Measurements from ENCODE around the gene PPP2R3A.

PPP2R3A gene

GRCh38 chr3:136022529-136023263, 57.2 kb downstream of the PPP2R3A start:
- DNase-seq (ENCODE audit: low read depth), result no peak

- DNase-seq (ENCODE audit: low read depth), result peak; percentile 15
Observed at GRCh38 chr3:136023264-136023978, 57.9 kb downstream of the PPP2R3A start.

DNA sequence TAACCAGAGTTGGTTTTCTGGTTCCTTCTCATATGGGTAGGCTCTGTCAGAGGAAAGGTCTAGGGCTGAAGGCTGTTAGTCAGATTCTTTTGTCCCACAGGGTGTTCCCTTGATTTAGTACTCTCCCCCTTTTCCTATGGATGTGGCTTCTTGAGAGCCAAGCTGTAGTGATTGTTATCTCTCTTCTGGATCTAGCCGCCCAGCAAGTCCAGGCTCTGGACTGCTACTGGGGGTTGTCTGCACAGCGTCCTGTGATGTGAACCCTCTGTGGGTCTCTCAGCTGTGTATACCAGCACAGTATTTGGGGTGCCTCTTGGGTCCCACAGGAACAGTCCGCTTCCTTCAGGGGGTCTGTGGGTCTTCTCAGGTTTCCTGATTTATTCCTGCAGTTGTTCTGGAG, 70.8 kb downstream of the PPP2R3A start:
- DNase-seq (ENCODE audit: low read depth), result no peak

DNA sequence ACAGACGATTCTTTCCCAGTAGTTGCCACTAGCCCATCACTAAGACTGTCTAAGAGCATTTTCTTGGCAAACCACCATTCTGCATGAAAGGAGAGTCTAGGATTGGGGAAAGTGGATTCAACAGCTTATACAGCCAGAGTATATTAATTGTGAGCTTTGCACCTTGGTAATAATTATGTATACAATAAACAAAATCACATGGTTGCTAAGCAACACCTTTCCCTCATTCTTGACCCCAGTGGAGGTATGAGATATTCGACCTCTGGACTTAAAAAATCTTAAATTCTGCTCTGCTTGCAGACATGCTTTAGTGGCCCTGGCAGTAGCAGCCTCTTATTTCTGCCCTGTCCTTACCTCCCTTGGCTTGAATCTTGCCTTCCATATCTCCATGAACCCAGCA, 73.1 kb downstream of the PPP2R3A start:
- DNase-seq (ENCODE audit: low read depth), result no peak

GRCh38 chr3:136042608-136043221, 77.2 kb downstream of the PPP2R3A start:
- peak; percentile 69 for DNase-seq (ENCODE audit: low read depth)

DNA sequence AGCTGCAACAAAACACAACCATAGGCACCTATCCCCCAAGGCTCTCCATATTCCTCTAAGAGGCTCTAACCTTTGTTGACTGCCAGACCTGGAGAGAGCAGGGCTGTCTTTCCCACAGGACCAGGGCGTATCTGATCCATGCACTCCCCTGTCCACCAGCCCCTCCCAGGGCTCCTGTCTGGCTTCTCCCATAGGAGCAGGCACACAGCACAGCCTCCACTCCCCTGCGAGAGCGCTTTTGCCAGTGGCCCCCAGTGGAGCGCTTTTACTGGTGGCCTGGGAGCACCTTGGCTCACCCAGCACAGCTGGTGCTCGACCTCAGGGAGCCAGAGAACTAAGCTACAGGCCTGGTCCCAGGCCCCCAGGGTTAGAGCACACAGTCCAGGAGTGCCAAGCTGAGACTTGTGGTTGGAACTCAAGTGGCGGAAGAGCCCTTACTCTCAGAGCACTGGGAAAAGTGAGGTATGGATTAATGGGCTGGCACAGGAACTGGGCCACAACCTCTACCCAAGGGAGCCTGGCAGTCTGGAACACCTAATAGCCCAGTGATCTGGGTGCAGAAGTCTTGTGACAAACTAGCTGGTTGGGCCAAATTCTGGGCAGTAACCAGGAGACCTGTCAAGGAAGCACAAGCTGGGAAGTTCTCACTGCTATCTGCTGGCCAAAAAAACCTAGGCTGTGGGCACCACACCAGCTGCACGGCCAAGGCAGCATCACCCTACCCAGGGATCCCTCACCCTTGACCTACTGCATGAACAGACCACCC, 79.6 kb downstream of the PPP2R3A start:
- no peak for DNase-seq (ENCODE audit: low read depth)

DNA sequence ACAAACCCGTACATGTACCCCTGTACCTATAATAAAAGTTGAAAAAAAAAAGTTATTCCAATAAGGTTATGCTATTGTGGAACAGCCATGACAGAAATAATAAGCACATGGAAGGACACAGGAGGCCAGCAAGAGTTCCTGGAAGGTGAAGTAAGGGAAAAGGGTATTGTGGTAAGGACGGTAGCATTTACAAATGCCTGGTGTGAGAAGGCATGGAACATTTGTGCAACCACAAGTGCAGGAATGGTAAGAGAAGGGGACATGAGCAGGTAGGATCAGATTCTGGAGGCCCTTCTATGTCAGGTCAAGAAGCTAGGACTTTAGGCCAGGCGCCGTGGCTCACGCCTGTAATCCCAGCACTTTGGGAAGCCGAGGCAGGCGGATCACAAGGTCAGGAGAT, 82.5 kb downstream of the PPP2R3A start:
- no peak for DNase-seq (ENCODE audit: low read depth)

DNA sequence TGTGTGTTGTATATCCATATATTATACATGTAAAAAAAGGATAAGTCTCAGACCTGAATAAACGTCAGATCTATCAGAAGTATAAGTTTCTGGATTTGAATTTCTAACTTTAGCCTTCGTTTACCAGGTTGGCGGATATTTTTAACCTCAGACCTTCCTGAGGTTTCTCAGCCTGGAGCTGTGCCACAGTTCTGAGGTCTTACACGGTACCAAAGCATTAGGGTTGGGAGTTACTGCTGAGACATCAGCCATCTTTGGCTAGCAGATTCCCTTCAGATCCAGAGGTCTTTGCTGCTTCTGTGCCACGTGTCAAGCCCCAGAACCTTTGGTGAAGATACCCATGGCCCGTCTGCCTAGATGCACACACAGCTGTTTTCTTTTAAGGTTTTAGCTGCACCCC, 84.7 kb downstream of the PPP2R3A start:
- DNase-seq (ENCODE audit: low read depth), result no peak

GRCh38 chr3:136055491-136055890, 90.0 kb downstream of the PPP2R3A start:
- peak; percentile 31 for DNase-seq (ENCODE audit: low read depth)

- DNase-seq (ENCODE audit: low read depth), result no peak
Observed at GRCh38 chr3:136067211-136067610, 101.7 kb downstream of the PPP2R3A start.

- DNase-seq (ENCODE audit: low read depth), result peak; percentile 90
Observed at GRCh38 chr3:136068708-136069107, 103.2 kb downstream of the PPP2R3A start.

DNA sequence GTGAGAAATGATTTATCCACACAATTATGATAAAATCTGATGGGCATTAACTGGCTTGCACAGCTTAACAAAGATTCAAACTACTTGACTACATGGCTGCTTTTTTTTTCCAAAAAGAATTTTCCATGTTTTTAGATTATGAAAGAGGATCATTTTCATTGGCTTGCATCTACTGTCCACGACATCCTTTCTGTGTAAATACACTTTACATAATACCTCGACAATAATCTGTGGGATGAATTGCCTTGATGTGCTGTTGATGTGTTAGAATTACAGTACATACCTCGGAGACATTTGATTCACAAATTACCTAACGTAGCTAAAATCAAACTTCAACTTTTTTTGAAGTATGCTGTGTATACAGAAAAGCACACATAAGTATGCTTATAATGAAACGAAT, 104.4 kb downstream of the PPP2R3A start:
- peak; percentile 39 for DNase-seq (ENCODE audit: low read depth)

DNA sequence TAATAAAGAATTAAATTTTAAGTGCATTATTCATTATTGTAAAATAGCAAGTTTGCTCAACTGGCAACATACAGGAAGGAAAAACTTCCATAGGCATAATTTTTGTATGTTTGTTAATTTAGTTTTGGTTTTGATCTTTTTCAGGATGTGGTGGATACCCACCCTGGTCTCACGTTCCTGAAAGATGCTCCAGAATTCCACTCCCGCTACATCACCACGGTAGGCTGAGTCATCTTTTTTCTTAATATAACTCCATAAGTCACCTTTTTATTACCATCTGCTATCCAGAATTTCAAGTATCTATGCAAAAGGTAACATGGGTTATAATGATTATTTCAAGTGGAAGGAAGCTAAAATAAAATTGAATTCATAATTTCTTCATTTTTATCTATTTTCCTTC, 104.8 kb downstream of the PPP2R3A start:
- DNase-seq (ENCODE audit: low read depth), result peak; percentile 94

GRCh38 chr3:136070953-136071949, 105.7 kb downstream of the PPP2R3A start:
- peak; percentile 98 for DNase-seq (ENCODE audit: low read depth)

GRCh38 chr3:136074546-136075170, 109.1 kb downstream of the PPP2R3A start:
- DNase-seq (ENCODE audit: low read depth), result peak; percentile 63

GRCh38 chr3:136075218-136075808, 109.8 kb downstream of the PPP2R3A start:
- peak; percentile 79 for DNase-seq (ENCODE audit: low read depth)

GRCh38 chr3:136075811-136076210, 110.3 kb downstream of the PPP2R3A start:
- DNase-seq (ENCODE audit: low read depth), result peak; percentile 43

- peak; percentile 48 for DNase-seq (ENCODE audit: low read depth)
Observed at GRCh38 chr3:136078421-136079364, 113.2 kb downstream of the PPP2R3A start.
